Measurements from ENCODE around the gene WAC.

The WAC gene

GRCh38 chr10:28669227-28670173 lies 136.6 kb downstream of the WAC start:
- no peak for DNase-seq

Measured in activated CD4-positive, alpha-beta T cell treated with anti-CD3 and anti-CD28 coated beads, Interleukin-2, amount 50 U/mL, for 16 hours (primary cell).